ENCODE results near the gene CDPF1. TPM values are rescaled to one million over a fixed set of nuclear protein-coding genes. Genes with fewer than 3 reads are reported as not detected.

The CDPF1 gene
- total RNA-seq, 2 donors from 2014 or later, result 9.7 to 11.9 TPM

GRCh38 chr22:46230262-46230901, 19.7 kb downstream of the CDPF1 start:
- DNase-seq (ENCODE audit: low spot score), result no peak
- H3K4me3 ChIP-seq, result no peak overlapping the region
- no peak for TF ChIP-seq CTCF (IDR thresholded peaks at IDR 0.05)
- no peaks in the 10 kb centered on the region for H3K36me3 ChIP-seq
- peaks cover 0 to 9% of the 10 kb centered on the region in 2 donors for H3K4me1 ChIP-seq
- no peak overlapping the region for H3K27ac ChIP-seq
- H3K9me3 ChIP-seq, result no peaks in the 10 kb centered on the region
- no peaks in the 10 kb centered on the region for H3K27me3 ChIP-seq

DNA sequence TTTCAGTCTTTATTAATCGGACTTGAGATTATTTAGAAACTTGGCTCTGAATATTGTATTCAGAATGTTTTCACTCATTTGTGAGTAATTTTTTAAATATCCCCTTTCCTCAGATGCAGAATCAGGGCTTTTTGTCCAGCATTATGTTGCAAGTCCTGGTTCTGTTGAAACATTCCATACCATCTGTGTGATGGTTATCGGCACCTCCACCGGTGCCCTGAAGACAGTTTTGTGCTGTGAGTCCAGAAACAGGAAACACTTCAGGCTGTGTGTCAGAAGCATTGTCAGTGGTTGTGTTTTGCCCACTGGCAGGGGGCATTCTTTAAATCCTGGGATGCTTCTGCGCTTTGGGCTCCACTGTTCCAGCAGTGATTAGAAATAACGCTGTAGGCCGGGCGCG, 20.4 kb downstream of the CDPF1 start:
- Histone ChIP-seq H3K27me3 (no peaks in the 10 kb centered on the region), H3K36me3 (no peaks in the 10 kb centered on the region), H3K4me3 (no peak overlapping the region), H3K27ac (no peak overlapping the region), H3K4me1 (peaks cover 0 to 9% of the 10 kb centered on the region in 2 donors), H3K9me3 (no peaks in the 10 kb centered on the region)
- TF ChIP-seq CTCF (IDR thresholded peaks at IDR 0.05), result no peak
- DNase-seq (ENCODE audit: low spot score), result no peak

DNA sequence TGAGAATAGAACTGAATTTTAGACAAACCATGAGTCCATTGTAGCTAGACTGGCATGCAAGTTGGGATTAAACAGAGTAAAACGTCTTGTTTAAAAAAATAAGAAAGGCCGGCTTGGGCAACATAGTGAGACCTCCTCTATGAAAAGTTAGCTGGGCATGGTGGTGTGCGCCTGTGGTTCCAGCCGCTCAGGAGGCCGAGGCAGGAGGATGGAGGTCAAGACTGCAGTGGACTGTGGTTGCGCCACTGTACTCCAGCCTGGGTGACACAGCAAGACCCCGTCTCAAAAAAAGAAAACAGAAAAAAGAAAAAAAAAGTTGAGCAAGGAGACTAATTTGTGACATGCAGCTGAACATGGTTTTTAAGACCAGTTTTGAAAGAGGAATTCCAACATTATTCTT, 23.5 kb downstream of the CDPF1 start:
- Histone ChIP-seq H3K36me3 (peaks cover 10% of the 10 kb centered on the region), H3K9me3 (no peaks in the 10 kb centered on the region), H3K4me1 (no peaks in the 10 kb centered on the region), H3K4me3 (no peak overlapping the region), H3K27ac (no peak overlapping the region), H3K27me3 (no peaks in the 10 kb centered on the region)
- no peak for TF ChIP-seq CTCF (IDR thresholded peaks at IDR 0.05)
- DNase-seq (ENCODE audit: low spot score), result no peak

- peaks cover 19% of the 10 kb centered on the region for H3K36me3 ChIP-seq
- TF ChIP-seq CTCF (IDR thresholded peaks at IDR 0.05), result no peak
These were observed 24.5 kb downstream of the CDPF1 start for GRCh38 chr22:46225631-46226030.

GRCh38 chr22:46224898-46225290, 25.2 kb downstream of the CDPF1 start:
- H3K4me3 ChIP-seq, result no peak overlapping the region
- H3K27ac ChIP-seq, result no peak overlapping the region
- peaks cover 27% of the 10 kb centered on the region for H3K36me3 ChIP-seq
- no peaks in the 10 kb centered on the region for H3K27me3 ChIP-seq
- TF ChIP-seq CTCF (IDR thresholded peaks at IDR 0.05), result no peak
- no peaks in the 10 kb centered on the region for H3K4me1 ChIP-seq
- no peak for DNase-seq (ENCODE audit: low spot score)
- no peaks in the 10 kb centered on the region for H3K9me3 ChIP-seq

More at GRCh38 chr22:46225631-46226030, 24.5 kb downstream of the CDPF1 start:
- no peak for DNase-seq (ENCODE audit: low spot score)
- Histone ChIP-seq H3K27ac (no peak overlapping the region), H3K4me3 (no peak overlapping the region), H3K27me3 (no peaks in the 10 kb centered on the region), H3K9me3 (no peaks in the 10 kb centered on the region), H3K4me1 (no peaks in the 10 kb centered on the region)
